ENCODE measurements around the gene PCDHB8.
"Not testable (repeated sequence)": the region's sequence is repeated elsewhere in the genome, so short reads cannot be mapped to it uniquely, and the experiment has no call there.

The PCDHB8 gene

GRCh38 chr5:141155540-141156374, 21.8 kb upstream of the PCDHB8 start:
- CTCF ChIA-PET = interaction anchor here (2.2 kb wide), 1 partner anchor 11 kb away, joined by 7 read pairs; no protein-coding TSS in a partner anchor
- no peak for DNase-seq (ENCODE audit: extremely low spot score)

GRCh38 chr5:141157356-141157755, 20.2 kb upstream of the PCDHB8 start:
- POLR2A ChIA-PET; DNase-seq (ENCODE audit: extremely low spot score); CTCF ChIA-PET: not testable (repeated sequence)

More at GRCh38 chr5:141155540-141156374, 21.8 kb upstream of the PCDHB8 start:
- no peak for TF ChIP-seq CTCF (IDR thresholded peaks at IDR 0.05; ENCODE audit: control extremely low read depth, extremely low read depth, low read depth, missing control alignments)
- POLR2A ChIA-PET = no interaction called here

- DNase-seq (ENCODE audit: extremely low spot score); CTCF ChIA-PET; POLR2A ChIA-PET: not testable (repeated sequence)
These were observed 19.7 kb upstream of the PCDHB8 start for GRCh38 chr5:141157901-141158300.

GRCh38 chr5:141172381-141173204, 5.0 kb upstream of the PCDHB8 start, which contains the start of gene PCDHB7:
PCDHB7 (plus strand) TSS chr5:141172644; CDS start chr5:141172836, 192 bp downstream.
- ChIA-PET POLR2A (no interaction called here), CTCF (no interaction called here)
- peak; percentile 12 for TF ChIP-seq CTCF (IDR thresholded peaks at IDR 0.05; ENCODE audit: control extremely low read depth, extremely low read depth, low read depth, missing control alignments)
- no peak for DNase-seq (ENCODE audit: extremely low spot score)

- DNase-seq (ENCODE audit: extremely low spot score); POLR2A ChIA-PET; CTCF ChIA-PET: not testable (repeated sequence)
These were observed 3.1 kb upstream of the PCDHB8 start for GRCh38 chr5:141174291-141175104.

- no peak for DNase-seq (ENCODE audit: extremely low spot score)
These were observed 1.7 kb upstream of the PCDHB8 start for GRCh38 chr5:141175933-141176332.

GRCh38 chr5:141179371-141179770, 1.8 kb downstream of the PCDHB8 start:
- CTCF ChIA-PET; POLR2A ChIA-PET; DNase-seq (ENCODE audit: extremely low spot score): not testable (repeated sequence)

More at GRCh38 chr5:141175933-141176332, 1.7 kb upstream of the PCDHB8 start:
- ChIA-PET POLR2A (no interaction called here), CTCF (no interaction called here)
- TF ChIP-seq CTCF (IDR thresholded peaks at IDR 0.05; ENCODE audit: control extremely low read depth, extremely low read depth, low read depth, missing control alignments) = no peak

GRCh38 chr5:141179876-141180275, 2.3 kb downstream of the PCDHB8 start:
- DNase-seq (ENCODE audit: extremely low spot score); CTCF ChIA-PET; POLR2A ChIA-PET: not testable (repeated sequence)

GRCh38 chr5:141180313-141180712, 2.7 kb downstream of the PCDHB8 start:
- POLR2A ChIA-PET = no interaction called here
- CTCF ChIA-PET = no interaction called here
- no peak for TF ChIP-seq CTCF (IDR thresholded peaks at IDR 0.05; ENCODE audit: control extremely low read depth, extremely low read depth, low read depth, missing control alignments)
- DNase-seq (ENCODE audit: extremely low spot score) = no peak
